Kidney (tissue), 14 donors: Measurements from ENCODE around the gene B9D2. TPM values are rescaled to one million over a fixed set of nuclear protein-coding genes. Genes with fewer than 3 reads are reported as not detected.
"Not testable (repeated sequence)": the region's sequence is repeated elsewhere in the genome, so short reads cannot be mapped to it uniquely, and the experiment has no call there.

Experiments used
- DNase-seq, 5 donors: peaks; one replicate each; pipeline ENCODE4 v3.0.0-alpha.2; 2013 to 2020
- FAIRE-seq: peaks from 2 replicates; lab custom pipeline; 2012; peaks lifted over from hg19 to GRCh38; lab: Jason Lieb, UNC
- H3K27ac ChIP-seq, 2 donors: one replicate each; pipeline ENCODE4 v1.7.0; 2013; ENCODE audit warnings: low read depth in 2 of 2, low read length in 2 of 2, inconsistent platforms in 1 of 2
- H3K27me3 ChIP-seq: one replicate; pipeline ENCODE4 v1.7.1; 2013; ENCODE audit warnings: low read length, inconsistent platforms; ENCODE audit not compliant: control insufficient read depth, insufficient read depth
- H3K36me3 ChIP-seq, 3 donors: one replicate each; pipeline versions ENCODE4 v1.7.0 to v1.7.1; 2013; ENCODE audit warnings: low read length in 3 of 3, control low read depth in 1 of 3, inconsistent platforms in 1 of 3; ENCODE audit not compliant: insufficient read depth in 3 of 3, control insufficient read depth in 2 of 3
- H3K4me1 ChIP-seq, 3 donors: one replicate each; pipeline versions ENCODE4 v1.7.0 to v1.7.1; 2013; ENCODE audit warnings: low read length in 3 of 3, inconsistent platforms in 1 of 3, low read depth in 1 of 3; ENCODE audit not compliant: control insufficient read depth in 2 of 3, insufficient read depth in 2 of 3
- H3K4me3 ChIP-seq, 3 donors: one replicate each; pipeline versions ENCODE4 v1.7.0 to v1.8.1; 2013; ENCODE audit warnings: low read length in 3 of 3, control low read depth in 1 of 3, inconsistent platforms in 1 of 3
- H3K9ac ChIP-seq, 3 donors: one replicate each; pipeline versions ENCODE4 v1.7.0 to v1.7.1; 2013; ENCODE audit warnings: low read length in 3 of 3, control low read depth in 1 of 3, inconsistent platforms in 1 of 3
- H3K9me3 ChIP-seq, 3 donors: one replicate each; pipeline versions ENCODE4 v1.7.0 to v1.7.1; 2013; ENCODE audit warnings: low read length in 3 of 3, control low read depth in 1 of 3, inconsistent platforms in 1 of 3; ENCODE audit not compliant: control insufficient read depth in 2 of 3, insufficient read depth in 1 of 3
- intact Hi-C: fragments of 100-400 bp; cut with DNase I; formaldehyde crosslinking; loops from one replicate; pipeline ENCODE4 v1.11.1; 2022
- polyA plus RNA-seq: library from polyadenylated mRNA; stranded (reverse); fragments of 350-450 nt; fragmentation: Illumina TruSeq; extraction: RNeasy Lipid Tissue Mini Kit (QIAGEN cat#74804); gene quantifications from one replicate; pipeline ENCODE4 v1.2.3, GENCODE V29; 2014; ENCODE audit warnings: low read depth, low replicate concordance; ENCODE audit not compliant: insufficient read depth
- total RNA-seq: library from RNA; stranded (reverse); fragmentation: NEBNext Ultra II Directional; extraction: Animal tissue kit (Norgen Biotek cat#: 25700); gene quantifications from one replicate; pipeline ENCODE4 v1.2.1, GENCODE V29; 2021
- TF ChIP-seq, protein P1 (sequence below): IDR thresholded peaks from 3 replicates; pipeline ENCODE4 v1.5.1; 2012; ENCODE audit warnings: mild to moderate bottlenecking, moderate library complexity, borderline replicate concordance; ENCODE audit not compliant: insufficient read depth; ENCODE audit errors: extremely low read depth
- donor health status: control.
- donor health status: control.
- donor health status: control.
- donor health status: control.
- donor health status: control.
- donor health status: DM: yes; HTN: yes; CAD: no.
- donor health status: Normal renal cell carcinoma (clear cell type).

B9D2 gene
- total and polyA plus RNA-seq, 2 donors from 2014 or later = 12.6 to 15.7 TPM

DNA sequence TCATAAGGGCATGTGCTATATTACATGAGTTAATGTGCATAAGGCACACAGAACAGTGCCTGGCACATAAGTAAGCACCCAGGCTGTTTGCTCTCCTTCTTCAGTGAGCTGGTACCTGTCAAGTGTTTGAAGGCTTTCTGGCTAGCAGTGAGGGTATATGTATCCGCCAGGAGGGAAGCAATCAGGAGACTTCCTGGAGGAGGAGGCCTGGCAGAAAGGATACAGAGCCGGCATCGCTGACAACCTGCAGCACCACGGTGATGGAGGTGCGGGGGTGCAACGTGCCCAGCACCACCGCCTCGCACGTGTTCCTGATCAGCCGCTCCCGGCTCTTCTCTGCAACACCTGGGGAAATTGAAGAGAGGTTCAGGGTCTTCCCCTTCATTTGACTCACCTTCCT lies 27.7 kb upstream of the B9D2 start:
- no peak for FAIRE-seq
- no peaks in the 10 kb centered on the region for H3K27me3 ChIP-seq
- no peak for DNase-seq
- H3K27ac ChIP-seq = no peak overlapping the region
- H3K36me3 ChIP-seq = peaks cover 2 to 14% (median 8%) of the 10 kb centered on the region in 3 donors
- H3K4me1 ChIP-seq = peaks cover 0 to 3% (median 0%) of the 10 kb centered on the region in 3 donors
- no peaks in the 10 kb centered on the region for H3K9me3 ChIP-seq
- intact Hi-C loops = no loop called here
- TF ChIP-seq, protein P1, sequence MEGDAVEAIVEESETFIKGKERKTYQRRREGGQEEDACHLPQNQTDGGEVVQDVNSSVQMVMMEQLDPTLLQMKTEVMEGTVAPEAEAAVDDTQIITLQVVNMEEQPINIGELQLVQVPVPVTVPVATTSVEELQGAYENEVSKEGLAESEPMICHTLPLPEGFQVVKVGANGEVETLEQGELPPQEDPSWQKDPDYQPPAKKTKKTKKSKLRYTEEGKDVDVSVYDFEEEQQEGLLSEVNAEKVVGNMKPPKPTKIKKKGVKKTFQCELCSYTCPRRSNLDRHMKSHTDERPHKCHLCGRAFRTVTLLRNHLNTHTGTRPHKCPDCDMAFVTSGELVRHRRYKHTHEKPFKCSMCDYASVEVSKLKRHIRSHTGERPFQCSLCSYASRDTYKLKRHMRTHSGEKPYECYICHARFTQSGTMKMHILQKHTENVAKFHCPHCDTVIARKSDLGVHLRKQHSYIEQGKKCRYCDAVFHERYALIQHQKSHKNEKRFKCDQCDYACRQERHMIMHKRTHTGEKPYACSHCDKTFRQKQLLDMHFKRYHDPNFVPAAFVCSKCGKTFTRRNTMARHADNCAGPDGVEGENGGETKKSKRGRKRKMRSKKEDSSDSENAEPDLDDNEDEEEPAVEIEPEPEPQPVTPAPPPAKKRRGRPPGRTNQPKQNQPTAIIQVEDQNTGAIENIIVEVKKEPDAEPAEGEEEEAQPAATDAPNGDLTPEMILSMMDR = no peak
- H3K9ac ChIP-seq = no peak overlapping the region
- H3K4me3 ChIP-seq = no peak overlapping the region

DNA sequence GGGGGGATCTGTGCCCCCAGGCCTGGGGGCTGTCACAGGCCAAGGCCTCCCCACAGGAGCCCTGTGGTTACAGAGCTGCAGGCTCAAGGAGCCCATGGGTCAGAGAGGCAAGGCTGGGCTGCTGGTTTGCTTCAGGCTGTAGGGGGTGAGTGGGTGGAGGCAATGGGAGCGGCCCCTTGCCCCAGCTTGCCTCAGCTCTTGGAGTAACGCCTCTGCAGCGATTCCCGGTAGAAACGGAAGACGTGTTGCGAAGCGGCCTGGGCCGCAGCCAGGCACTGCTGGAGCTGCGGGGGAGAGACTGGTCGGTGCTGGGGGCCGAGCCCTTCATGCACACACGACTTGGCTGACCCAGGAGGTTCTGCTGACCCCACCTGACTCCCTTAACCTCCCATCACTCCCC lies 22.5 kb upstream of the B9D2 start:
- Histone ChIP-seq H3K36me3 (peaks cover under 1 to 10% (median 5%) of the 10 kb centered on the region in 3 donors), H3K9me3 (no peaks in the 10 kb centered on the region), H3K4me1 (no peaks in the 10 kb centered on the region), H3K27ac (no peak overlapping the region), H3K4me3 (no peak overlapping the region), H3K27me3 (no peaks in the 10 kb centered on the region), H3K9ac (no peak overlapping the region)
- TF ChIP-seq, protein P1 = no peak
- DNase-seq (no peak), FAIRE-seq (no peak)
- intact Hi-C loops = no loop called here

DNA sequence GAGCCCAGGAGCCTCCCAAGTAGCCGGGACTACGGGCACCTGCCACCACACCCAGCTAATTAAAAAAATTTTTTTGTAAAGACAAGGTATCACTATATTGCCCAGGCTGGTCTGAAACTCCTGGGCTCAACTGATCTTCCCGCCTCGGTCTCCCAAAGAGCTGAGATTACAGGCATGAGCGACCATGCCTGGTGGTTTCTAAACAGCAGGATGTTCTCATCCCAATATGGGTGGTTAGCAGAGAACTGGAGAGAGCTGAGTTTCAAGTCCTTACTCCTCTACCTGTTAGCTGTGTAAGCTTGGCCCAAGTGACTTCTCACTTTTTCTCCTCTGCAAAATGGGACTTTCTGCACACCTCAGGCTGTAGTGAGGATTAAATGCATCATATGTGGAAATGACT lies 20.4 kb upstream of the B9D2 start:
- H3K27me3 ChIP-seq = no peaks in the 10 kb centered on the region
- no peaks in the 10 kb centered on the region for H3K4me1 ChIP-seq
- TF ChIP-seq, protein P1 = no peak
- no peak overlapping the region for H3K27ac ChIP-seq
- peaks cover 0 to 2% (median 0%) of the 10 kb centered on the region in 3 donors for H3K36me3 ChIP-seq
- no peaks in the 10 kb centered on the region for H3K9me3 ChIP-seq
- no peak overlapping the region for H3K9ac ChIP-seq
- DNase-seq = no peak
- no peak overlapping the region for H3K4me3 ChIP-seq
- intact Hi-C loops = no loop called here
- no peak for FAIRE-seq

DNA sequence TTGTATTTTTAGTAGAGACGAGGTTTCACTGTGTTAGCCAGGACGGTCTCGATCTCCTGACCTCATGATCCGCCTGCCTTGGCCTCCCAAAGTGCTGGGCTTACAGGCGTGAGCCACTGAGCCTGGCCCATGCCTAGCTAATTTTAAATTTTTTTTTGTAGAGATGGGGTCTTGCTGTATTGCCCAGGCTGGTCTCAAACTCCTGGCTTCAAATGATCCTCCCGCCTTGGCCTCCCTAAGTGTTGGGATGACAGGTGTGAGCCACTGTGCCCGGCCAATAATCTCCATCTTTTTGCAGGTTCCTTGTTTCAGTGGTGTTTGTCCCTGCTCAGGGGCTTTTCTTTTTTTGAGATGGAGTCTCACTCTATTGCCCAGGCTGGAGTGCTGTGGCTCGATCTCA lies 17.6 kb upstream of the B9D2 start:
- intact Hi-C loops, H3K27me3 ChIP-seq, H3K36me3 ChIP-seq, H3K4me1 ChIP-seq, FAIRE-seq, H3K9ac ChIP-seq, H3K4me3 ChIP-seq, DNase-seq, H3K27ac ChIP-seq, H3K9me3 ChIP-seq: not testable (repeated sequence)
